Suprapubic skin (tissue), 4 donors: ENCODE results near the gene PRSS1. TPM values are rescaled to one million over a fixed set of nuclear protein-coding genes. Genes with fewer than 3 reads are reported as not detected.
A peak's percentile ranks its signal among the peaks of the same experiment; 100 is the strongest.

Source experiments
- DNase-seq, 2 donors: peaks; one replicate each; pipeline ENCODE4 v3.0.0-alpha.2; 2019; ENCODE audit warnings: low spot score in 2 of 2
- H3K27ac ChIP-seq: fragments of 200-600 bp; sonication (generic); one replicate; pipeline ENCODE4 v1.5.1; 2019
- H3K27me3 ChIP-seq: fragments of 200-600 bp; sonication (generic); one replicate; pipeline ENCODE4 v1.5.1; 2019
- H3K36me3 ChIP-seq: fragments of 200-600 bp; sonication (generic); one replicate; pipeline ENCODE4 v1.5.1; 2019
- H3K4me1 ChIP-seq: fragments of 200-600 bp; sonication (generic); one replicate; pipeline ENCODE4 v1.5.1; 2019
- H3K4me3 ChIP-seq: fragments of 200-600 bp; sonication (generic); one replicate; pipeline ENCODE4 v1.5.1; 2019; ENCODE audit warnings: mild to moderate bottlenecking
- H3K9me3 ChIP-seq: fragments of 200-600 bp; sonication (generic); one replicate; pipeline ENCODE4 v1.5.1; 2019
- EP300 ChIP-seq: sonication (generic); formaldehyde crosslinking; IDR thresholded peaks from one replicate; pipeline ENCODE4 v1.6.1; 2017; ENCODE audit warnings: antibody characterized with exemption
- POLR2A ChIP-seq, 2 donors: fragments of 450-650 bp; IDR thresholded peaks; one replicate each; pipeline ENCODE4 v1.6.1; 2017; ENCODE audit warnings: antibody characterized with exemption in 2 of 2, mild to moderate bottlenecking in 2 of 2, moderate library complexity in 2 of 2
- POLR2AphosphoS5 ChIP-seq, 3 donors: sonication (generic); formaldehyde crosslinking; IDR thresholded peaks; one replicate each; pipeline ENCODE4 v1.6.1; 2017; ENCODE audit warnings: antibody characterized with exemption in 3 of 3
- WGBS: methylation state at CpG from one replicate; pipeline ENCODE4 v1.1.5; 2018; 5-methylcytosine and 5-hydroxymethylcytosine counted together
- total RNA-seq, 4 donors: library from RNA; depleted of rRNA; stranded (reverse); fragments of >200 nt; gene quantifications; one replicate each; pipeline ENCODE4 v1.1.0, GENCODE V29; 2016
- TF ChIP-seq, protein P1 (sequence below), 2 donors: fragments of 200-600 bp in 1 of 2; fragments of 450-650 bp in 1 of 2; sonication (generic) in 1 of 2; IDR thresholded peaks; one replicate each; pipeline ENCODE4 v1.5.1; 2016 to 2019; ENCODE audit warnings: antibody characterized with exemption in 2 of 2, mild to moderate bottlenecking in 1 of 2, moderate library complexity in 1 of 2

The PRSS1 gene
- total RNA-seq, 4 donors from 2014 or later = not detected

GRCh38 chr7:142800699-142801260 is 51.5 kb downstream of the PRSS1 start:
- 88% methylated on average over 7 of the region's 7 CpGs for WGBS
- Histone ChIP-seq H3K4me1 (peaks cover 18% of the 10 kb centered on the region), H3K36me3 (no peaks in the 10 kb centered on the region), H3K9me3 (no peaks in the 10 kb centered on the region), H3K27me3 (peaks cover 45% of the 10 kb centered on the region), H3K27ac (no peak overlapping the region), H3K4me3 (no peak overlapping the region)
- TF ChIP-seq POLR2A (IDR thresholded peaks at IDR 0.05) (no peak), POLR2AphosphoS5 (IDR thresholded peaks at IDR 0.05) (no peak), EP300 (no peak)
- TF ChIP-seq, protein P1, sequence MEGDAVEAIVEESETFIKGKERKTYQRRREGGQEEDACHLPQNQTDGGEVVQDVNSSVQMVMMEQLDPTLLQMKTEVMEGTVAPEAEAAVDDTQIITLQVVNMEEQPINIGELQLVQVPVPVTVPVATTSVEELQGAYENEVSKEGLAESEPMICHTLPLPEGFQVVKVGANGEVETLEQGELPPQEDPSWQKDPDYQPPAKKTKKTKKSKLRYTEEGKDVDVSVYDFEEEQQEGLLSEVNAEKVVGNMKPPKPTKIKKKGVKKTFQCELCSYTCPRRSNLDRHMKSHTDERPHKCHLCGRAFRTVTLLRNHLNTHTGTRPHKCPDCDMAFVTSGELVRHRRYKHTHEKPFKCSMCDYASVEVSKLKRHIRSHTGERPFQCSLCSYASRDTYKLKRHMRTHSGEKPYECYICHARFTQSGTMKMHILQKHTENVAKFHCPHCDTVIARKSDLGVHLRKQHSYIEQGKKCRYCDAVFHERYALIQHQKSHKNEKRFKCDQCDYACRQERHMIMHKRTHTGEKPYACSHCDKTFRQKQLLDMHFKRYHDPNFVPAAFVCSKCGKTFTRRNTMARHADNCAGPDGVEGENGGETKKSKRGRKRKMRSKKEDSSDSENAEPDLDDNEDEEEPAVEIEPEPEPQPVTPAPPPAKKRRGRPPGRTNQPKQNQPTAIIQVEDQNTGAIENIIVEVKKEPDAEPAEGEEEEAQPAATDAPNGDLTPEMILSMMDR (IDR thresholded peaks at IDR 0.05) = no peak
- DNase-seq = peak in 1 of 2 donors; percentile 28

GRCh38 chr7:142801601-142802295 is 52.5 kb downstream of the PRSS1 start:
- H3K4me1 ChIP-seq = peaks cover 13% of the 10 kb centered on the region
- H3K36me3 ChIP-seq = no peaks in the 10 kb centered on the region
- H3K27ac ChIP-seq = no peak overlapping the region
- TF ChIP-seq, protein P1 (IDR thresholded peaks at IDR 0.05) = no peak
- TF ChIP-seq POLR2A (IDR thresholded peaks at IDR 0.05) (no peak), EP300 (no peak), POLR2AphosphoS5 (IDR thresholded peaks at IDR 0.05) (no peak)
- no peak overlapping the region for H3K4me3 ChIP-seq
- DNase-seq = peak in 1 of 2 donors; percentile 24
- peaks cover 35% of the 10 kb centered on the region for H3K27me3 ChIP-seq
- WGBS = 97% methylated on average over 8 of the region's 8 CpGs
- H3K9me3 ChIP-seq = no peaks in the 10 kb centered on the region

- TF ChIP-seq, protein P1 (IDR thresholded peaks at IDR 0.05) = no peak
- no peak for TF ChIP-seq POLR2AphosphoS5 (IDR thresholded peaks at IDR 0.05)
- no peak for TF ChIP-seq POLR2A (IDR thresholded peaks at IDR 0.05)
- TF ChIP-seq EP300 = no peak
- H3K9me3 ChIP-seq = no peaks in the 10 kb centered on the region
- H3K27me3 ChIP-seq = peaks cover 30% of the 10 kb centered on the region
- peaks cover 8% of the 10 kb centered on the region for H3K4me1 ChIP-seq
- no peak overlapping the region for H3K4me3 ChIP-seq
- DNase-seq = no peak
- H3K36me3 ChIP-seq = no peaks in the 10 kb centered on the region
- 90% methylated on average over 3 of the region's 3 CpGs for WGBS
- H3K27ac ChIP-seq = no peak overlapping the region
Observed at GRCh38 chr7:142802301-142802700, 53.0 kb downstream of the PRSS1 start.

Other genes with a start within 250 kb of the PRSS1 start
- gene PRSS2, start 21.5 kb downstream of the PRSS1 start, total RNA-seq = not detected
- gene EPHB6, start 105.6 kb downstream of the PRSS1 start, total RNA-seq = 100 to 1,000 TPM; 207 to 299 (median 258) TPM
- gene TRPV6, start 136.3 kb downstream of the PRSS1 start, total RNA-seq = 10 to 100 TPM in 3 of 4 donors, 1 to 10 TPM in 1; 7.5 to 34.8 (median 15.0) TPM
- gene TRPV5, start 184.3 kb downstream of the PRSS1 start, total RNA-seq = not detected
- gene LLCFC1, start 190.0 kb downstream of the PRSS1 start, total RNA-seq = not detected
- under 1 TPM in 1 of 4 donors, not detected in 3; 0.32 TPM for gene KEL, start 212.9 kb downstream of the PRSS1 start, total RNA-seq